ENCODE results near the gene LCN9. TPM values are rescaled to one million over a fixed set of nuclear protein-coding genes. Genes with fewer than 3 reads are reported as not detected.

Gene LCN9
- total and polyA plus RNA-seq, 9 of the 15 experiments (the other 6 are each of a cell fraction or from before 2014, with no cell fraction given): not detected

- TF ChIP-seq ZBTB5 (IDR thresholded peaks at IDR 0.05): no peak
Measured at GRCh38 chr9:135716045-135716444, 52.9 kb downstream of the LCN9 start (continued).

Other genes starting within 250 kb of the LCN9 start
Only the 7 nearest of the 9 such genes appear.
- gene MRPS2, start 162.6 kb upstream of the LCN9 start, total RNA-seq (2014; rRNA removed): 120 and 168 TPM in 2 replicates
- gene MRPS2, start 162.6 kb upstream of the LCN9 start, total RNA-seq (2014; rRNA removed; fragmentation: Illumina TruSeq; extraction: Trizol): 27.3 and 39.7 TPM in 2 replicates
- 73.9 and 75.9 TPM in 2 replicates for gene MRPS2, start 162.6 kb upstream of the LCN9 start, total RNA-seq (2015; rRNA removed; fragmentation: Illumina TruSeq; extraction: Trizol)
- gene MRPS2, start 162.6 kb upstream of the LCN9 start, total RNA-seq (2021): 106 and 110 TPM in 2 replicates
- 81.3 and 135 TPM in 2 replicates for gene MRPS2, start 162.6 kb upstream of the LCN9 start, polyA plus RNA-seq (2011; rRNA removed)
- gene MRPS2, start 162.6 kb upstream of the LCN9 start, polyA plus RNA-seq (2014; fragmentation: Illumina TruSeq; extraction: Trizol): 167 and 221 TPM in 2 replicates
- 10 to 100 TPM in 1 of 2 experiments, 1 to 10 TPM in 1; 8.0 to 10.9 TPM for gene MRPS2, start 162.6 kb upstream of the LCN9 start, polyA plus RNA-seq (2014; fragmentation: Nextera tagmentation; extraction: Ambion mirVana)
- 128 and 133 TPM in 2 replicates for gene MRPS2, start 162.6 kb upstream of the LCN9 start, polyA plus RNA-seq (2014; rRNA removed)
- gene LCN1, start 141.9 kb upstream of the LCN9 start, total RNA-seq (2014; rRNA removed): not detected in 2 replicates
- gene LCN1, start 141.9 kb upstream of the LCN9 start, total RNA-seq (2014; rRNA removed; fragmentation: Illumina TruSeq; extraction: Trizol): not detected in 2 replicates
- not detected in 2 replicates for gene LCN1, start 141.9 kb upstream of the LCN9 start, total RNA-seq (2015; rRNA removed; fragmentation: Illumina TruSeq; extraction: Trizol)
- gene LCN1, start 141.9 kb upstream of the LCN9 start, total RNA-seq (2021): not detected in 2 replicates
- gene LCN1, start 141.9 kb upstream of the LCN9 start, polyA plus RNA-seq (2011; rRNA removed): not detected in 2 replicates
- not detected in 2 replicates for gene LCN1, start 141.9 kb upstream of the LCN9 start, polyA plus RNA-seq (2014; fragmentation: Illumina TruSeq; extraction: Trizol)
- not detected for gene LCN1, start 141.9 kb upstream of the LCN9 start, polyA plus RNA-seq (2014; fragmentation: Nextera tagmentation; extraction: Ambion mirVana)
- not detected in 2 replicates for gene LCN1, start 141.9 kb upstream of the LCN9 start, polyA plus RNA-seq (2014; rRNA removed)
- gene OBP2A, start 117.2 kb upstream of the LCN9 start, total RNA-seq (2014; rRNA removed): not detected in 2 replicates
- gene OBP2A, start 117.2 kb upstream of the LCN9 start, total RNA-seq (2014; rRNA removed; fragmentation: Illumina TruSeq; extraction: Trizol): not detected in 2 replicates
- not detected in 2 replicates for gene OBP2A, start 117.2 kb upstream of the LCN9 start, total RNA-seq (2015; rRNA removed; fragmentation: Illumina TruSeq; extraction: Trizol)
- gene OBP2A, start 117.2 kb upstream of the LCN9 start, total RNA-seq (2021): not detected in 2 replicates
- not detected in 2 replicates for gene OBP2A, start 117.2 kb upstream of the LCN9 start, polyA plus RNA-seq (2011; rRNA removed)
- not detected in 2 replicates for gene OBP2A, start 117.2 kb upstream of the LCN9 start, polyA plus RNA-seq (2014; fragmentation: Illumina TruSeq; extraction: Trizol)
- not detected for gene OBP2A, start 117.2 kb upstream of the LCN9 start, polyA plus RNA-seq (2014; fragmentation: Nextera tagmentation; extraction: Ambion mirVana)
- not detected in 2 replicates for gene OBP2A, start 117.2 kb upstream of the LCN9 start, polyA plus RNA-seq (2014; rRNA removed)
- 0.41 and 0.57 TPM in 2 replicates for gene PAEP, start 101.6 kb upstream of the LCN9 start, total RNA-seq (2014; rRNA removed)
- gene PAEP, start 101.6 kb upstream of the LCN9 start, total RNA-seq (2014; rRNA removed; fragmentation: Illumina TruSeq; extraction: Trizol): 0.44 TPM in 1 of 2 replicates, not detected in the other
- gene PAEP, start 101.6 kb upstream of the LCN9 start, total RNA-seq (2015; rRNA removed; fragmentation: Illumina TruSeq; extraction: Trizol): 0.53 and 0.58 TPM in 2 replicates
- gene PAEP, start 101.6 kb upstream of the LCN9 start, total RNA-seq (2021): 0.51 and 0.69 TPM in 2 replicates
- 2.3 and 4.5 TPM in 2 replicates for gene PAEP, start 101.6 kb upstream of the LCN9 start, polyA plus RNA-seq (2011; rRNA removed)
- gene PAEP, start 101.6 kb upstream of the LCN9 start, polyA plus RNA-seq (2014; fragmentation: Illumina TruSeq; extraction: Trizol): 0.78 and 1.0 TPM in 2 replicates
- under 1 TPM; 0.22 to 0.30 TPM for gene PAEP, start 101.6 kb upstream of the LCN9 start, polyA plus RNA-seq (2014; fragmentation: Nextera tagmentation; extraction: Ambion mirVana)
- gene PAEP, start 101.6 kb upstream of the LCN9 start, polyA plus RNA-seq (2014; rRNA removed): 0.70 and 0.90 TPM in 2 replicates
- gene GLT6D1, start 23.8 kb upstream of the LCN9 start, total RNA-seq (2014; rRNA removed): not detected in 2 replicates
- not detected in 2 replicates for gene GLT6D1, start 23.8 kb upstream of the LCN9 start, total RNA-seq (2014; rRNA removed; fragmentation: Illumina TruSeq; extraction: Trizol)
- gene GLT6D1, start 23.8 kb upstream of the LCN9 start, total RNA-seq (2015; rRNA removed; fragmentation: Illumina TruSeq; extraction: Trizol): not detected in 2 replicates
- gene GLT6D1, start 23.8 kb upstream of the LCN9 start, total RNA-seq (2021): not detected in 2 replicates
- gene GLT6D1, start 23.8 kb upstream of the LCN9 start, polyA plus RNA-seq (2011; rRNA removed): not detected in 2 replicates
- gene GLT6D1, start 23.8 kb upstream of the LCN9 start, polyA plus RNA-seq (2014; fragmentation: Illumina TruSeq; extraction: Trizol): not detected in 2 replicates
- gene GLT6D1, start 23.8 kb upstream of the LCN9 start, polyA plus RNA-seq (2014; fragmentation: Nextera tagmentation; extraction: Ambion mirVana): not detected
- not detected in 2 replicates for gene GLT6D1, start 23.8 kb upstream of the LCN9 start, polyA plus RNA-seq (2014; rRNA removed)
- 0.16 and 0.41 TPM in 2 replicates for gene SOHLH1, start 36.2 kb downstream of the LCN9 start, total RNA-seq (2014; rRNA removed)
- gene SOHLH1, start 36.2 kb downstream of the LCN9 start, total RNA-seq (2014; rRNA removed; fragmentation: Illumina TruSeq; extraction: Trizol): not detected in 2 replicates
- 0.19 TPM in 1 of 2 replicates, not detected in the other for gene SOHLH1, start 36.2 kb downstream of the LCN9 start, total RNA-seq (2015; rRNA removed; fragmentation: Illumina TruSeq; extraction: Trizol)
- 0.29 TPM in 1 of 2 replicates, not detected in the other for gene SOHLH1, start 36.2 kb downstream of the LCN9 start, total RNA-seq (2021)
- gene SOHLH1, start 36.2 kb downstream of the LCN9 start, polyA plus RNA-seq (2011; rRNA removed): 0.16 and 0.17 TPM in 2 replicates
- gene SOHLH1, start 36.2 kb downstream of the LCN9 start, polyA plus RNA-seq (2014; fragmentation: Illumina TruSeq; extraction: Trizol): not detected in 2 replicates
- not detected for gene SOHLH1, start 36.2 kb downstream of the LCN9 start, polyA plus RNA-seq (2014; fragmentation: Nextera tagmentation; extraction: Ambion mirVana)
- 0.24 TPM in 1 of 2 replicates, not detected in the other for gene SOHLH1, start 36.2 kb downstream of the LCN9 start, polyA plus RNA-seq (2014; rRNA removed)
- 0.05 TPM in 1 of 2 replicates, not detected in the other for gene KCNT1, start 38.9 kb downstream of the LCN9 start, total RNA-seq (2014; rRNA removed)
- not detected in 2 replicates for gene KCNT1, start 38.9 kb downstream of the LCN9 start, total RNA-seq (2014; rRNA removed; fragmentation: Illumina TruSeq; extraction: Trizol)
- not detected in 2 replicates for gene KCNT1, start 38.9 kb downstream of the LCN9 start, total RNA-seq (2015; rRNA removed; fragmentation: Illumina TruSeq; extraction: Trizol)
- gene KCNT1, start 38.9 kb downstream of the LCN9 start, total RNA-seq (2021): not detected in 2 replicates
- gene KCNT1, start 38.9 kb downstream of the LCN9 start, polyA plus RNA-seq (2011; rRNA removed): not detected in 2 replicates
- not detected in 2 replicates for gene KCNT1, start 38.9 kb downstream of the LCN9 start, polyA plus RNA-seq (2014; fragmentation: Illumina TruSeq; extraction: Trizol)
- gene KCNT1, start 38.9 kb downstream of the LCN9 start, polyA plus RNA-seq (2014; fragmentation: Nextera tagmentation; extraction: Ambion mirVana): not detected
- not detected in 2 replicates for gene KCNT1, start 38.9 kb downstream of the LCN9 start, polyA plus RNA-seq (2014; rRNA removed)

Data from K562 (cell line).